HG03103 (cell line): ENCODE results near the gene SUMO2.
"Not testable (repeated sequence)": the region's sequence is repeated elsewhere in the genome, so short reads cannot be mapped to it uniquely, and the experiment has no call there.

Experiments
- ATAC-seq: cut with Tn5 transposase; IDR thresholded peaks from one replicate; pipeline ENCODE4 v1.9.1; 2021; ENCODE audit warnings: low read depth; ENCODE audit not compliant: unreplicated experiment

The SUMO2 gene

GRCh38 chr17:75151930-75152329 is 30.8 kb downstream of the SUMO2 start:
- no peak for ATAC-seq

DNA sequence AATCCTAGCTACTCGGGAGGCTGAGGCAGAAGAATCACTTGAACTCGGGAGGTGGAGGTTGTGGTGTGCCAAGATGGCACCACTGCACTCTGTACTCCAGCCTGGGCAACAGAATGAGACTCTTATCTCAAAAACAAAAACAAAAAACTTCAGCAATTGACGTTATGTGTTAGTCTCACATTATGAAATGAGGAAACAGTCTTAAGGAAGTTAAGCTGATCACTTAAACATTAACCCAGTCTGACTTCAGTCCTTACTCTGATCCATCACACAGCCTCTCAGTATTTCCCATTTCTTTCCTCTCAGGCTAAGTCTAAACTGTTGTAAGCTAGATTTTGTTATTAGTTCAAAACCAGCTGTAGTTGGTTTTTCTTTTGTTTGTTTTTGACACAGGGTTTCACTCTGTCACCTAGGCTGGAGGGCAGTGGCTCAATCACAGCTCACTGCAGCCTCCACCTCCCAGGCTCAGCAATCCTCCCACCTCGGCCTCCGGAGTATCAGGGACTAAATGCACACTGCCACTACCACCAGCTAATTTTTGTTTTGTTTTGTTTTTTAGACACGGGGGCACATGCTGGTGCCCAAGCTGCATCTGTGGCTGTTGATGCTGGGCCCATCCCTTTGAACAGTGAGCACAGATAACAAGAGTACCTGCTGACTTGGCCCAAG is 34.7 kb downstream of the SUMO2 start:
- no peak for ATAC-seq

DNA sequence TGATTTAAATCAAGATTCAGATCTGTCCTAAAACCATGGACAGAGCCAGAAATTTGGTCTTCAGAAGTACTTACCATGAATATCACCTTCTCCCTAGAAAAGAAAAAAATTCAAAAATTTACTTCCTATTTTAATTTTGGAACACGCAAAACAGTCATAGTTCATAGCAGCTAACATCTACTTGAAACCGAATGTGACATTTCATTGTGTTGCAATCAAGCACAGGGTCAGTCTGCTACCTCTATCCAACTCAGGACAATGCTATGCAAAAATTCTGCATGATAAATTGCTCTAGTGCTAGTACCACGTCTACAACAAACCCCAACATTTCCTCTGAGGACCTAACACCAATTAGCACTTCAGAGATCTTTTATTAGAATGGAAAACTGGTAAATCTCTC is 36.2 kb downstream of the SUMO2 start:
- no peak for ATAC-seq

- ATAC-seq = no peak
These were observed 37.8 kb downstream of the SUMO2 start for GRCh38 chr17:75144816-75145512.

- no peak for ATAC-seq
These were observed 40.4 kb downstream of the SUMO2 start for GRCh38 chr17:75142236-75142971.

GRCh38 chr17:75138519-75138918 is 44.2 kb downstream of the SUMO2 start:
- ATAC-seq = no peak

DNA sequence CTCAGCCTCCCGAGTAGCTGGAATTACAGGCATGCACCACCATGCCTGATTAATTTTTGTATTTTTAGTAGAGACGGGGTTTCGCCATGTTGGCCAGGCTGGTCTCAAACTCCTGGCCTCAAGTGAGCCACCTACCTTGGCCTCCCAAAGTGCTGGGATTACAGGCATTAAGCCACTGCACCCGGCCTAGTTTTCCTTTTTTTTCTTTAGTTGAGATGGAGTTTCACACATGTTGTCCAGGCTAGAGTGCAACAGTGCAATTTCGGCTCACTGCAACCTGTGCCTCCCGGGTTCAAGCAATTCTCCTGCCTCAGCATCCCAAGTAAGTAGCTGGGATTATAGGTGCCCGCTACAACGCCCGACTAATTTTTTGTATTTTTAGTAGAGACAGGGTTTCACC is 45.0 kb downstream of the SUMO2 start:
- not testable (repeated sequence) for ATAC-seq

- ATAC-seq = no peak
These were observed 46.8 kb downstream of the SUMO2 start for GRCh38 chr17:75135946-75136345.

GRCh38 chr17:75135452-75135851 is 47.3 kb downstream of the SUMO2 start:
- ATAC-seq = no peak

DNA sequence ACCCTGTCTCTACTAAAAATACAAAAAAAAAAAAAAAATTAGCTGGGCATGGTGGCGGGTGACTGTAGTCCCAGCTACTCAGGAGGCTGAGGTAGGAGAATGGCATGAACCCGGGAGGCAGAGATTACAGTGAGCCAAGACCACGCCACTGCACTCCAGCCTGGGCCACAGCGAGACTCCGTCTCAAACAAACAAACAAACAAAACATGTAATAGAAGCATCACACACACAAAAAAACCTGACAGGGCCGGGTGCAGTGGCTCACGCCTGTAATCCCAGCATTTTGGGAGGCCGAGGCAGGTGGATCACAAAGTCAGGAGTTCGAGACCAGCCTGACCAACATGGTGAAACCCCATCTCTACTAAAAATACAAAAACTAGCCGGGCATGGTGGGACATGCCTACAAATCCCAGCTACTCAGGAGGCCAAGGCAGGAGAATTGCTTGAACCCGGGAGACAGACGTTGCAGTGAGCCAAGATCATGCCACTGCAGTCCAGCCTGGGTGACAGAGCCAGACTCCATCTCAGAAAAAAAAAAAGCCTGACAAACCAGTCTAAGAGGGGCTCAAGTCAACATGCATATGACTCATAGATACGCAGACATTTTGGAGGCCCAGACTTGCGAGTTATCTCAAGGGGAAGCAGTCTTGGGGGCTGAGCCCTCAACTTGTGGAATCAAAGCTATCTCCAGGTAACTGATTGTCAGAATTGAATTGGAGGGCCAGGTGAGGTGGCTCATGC is 49.0 kb downstream of the SUMO2 start:
- not testable (repeated sequence) for ATAC-seq

- no peak for ATAC-seq
These were observed 49.8 kb downstream of the SUMO2 start for GRCh38 chr17:75133001-75133400.

DNA sequence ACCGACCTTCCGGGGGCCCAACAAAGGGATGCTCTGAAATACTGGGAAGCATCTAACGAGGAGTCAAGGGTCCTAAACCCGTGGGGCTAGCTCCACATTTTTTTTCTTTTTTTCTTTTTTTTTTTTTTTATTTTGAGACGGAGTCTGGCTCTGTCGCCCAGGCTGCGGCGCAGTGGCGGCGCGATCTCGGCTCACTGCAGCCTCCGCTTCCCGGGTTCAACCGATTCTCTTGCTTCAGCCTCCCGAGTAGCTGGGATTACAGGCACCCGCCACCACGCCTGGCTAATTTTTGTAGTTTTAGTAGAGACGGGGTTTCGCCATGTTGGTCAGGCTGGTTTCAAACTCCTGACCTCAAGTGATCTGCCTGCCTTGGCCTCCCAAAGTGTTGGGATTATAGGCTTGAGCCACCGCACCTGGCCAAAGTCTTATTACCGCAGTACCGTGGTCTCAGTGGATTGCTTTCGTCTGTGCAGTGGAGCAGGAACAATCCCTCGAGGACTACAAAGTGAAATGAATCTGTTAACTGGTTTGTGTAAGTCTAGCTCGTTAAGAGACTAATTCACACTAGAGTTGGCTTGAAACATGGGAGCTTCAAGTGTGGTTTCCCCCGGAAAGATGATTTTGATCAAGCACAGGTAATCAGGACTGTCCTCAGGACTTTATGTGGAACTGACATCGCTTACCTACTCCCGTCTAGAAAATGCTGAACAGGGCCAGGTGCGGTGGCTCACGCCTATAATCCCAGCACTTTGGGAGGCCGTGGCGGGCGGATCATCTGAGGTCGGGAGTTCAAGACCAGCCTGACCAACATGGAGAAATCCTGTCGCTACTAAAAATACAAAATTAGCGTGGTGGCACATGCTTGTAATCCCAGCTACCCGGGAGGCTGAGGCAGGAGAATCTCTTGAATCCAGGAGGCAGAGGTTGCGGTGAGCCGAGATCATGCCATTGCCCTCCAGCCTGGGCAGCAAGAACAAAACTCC is 50.5 kb downstream of the SUMO2 start:
- not testable (repeated sequence) for ATAC-seq

GRCh38 chr17:75131278-75132017 is 51.3 kb downstream of the SUMO2 start, which contains the start of gene NT5C:
NT5C (minus strand) TSS chr17:75131742; CDS start chr17:75131707, 35 bp downstream.
- peak; percentile 71 for ATAC-seq

DNA sequence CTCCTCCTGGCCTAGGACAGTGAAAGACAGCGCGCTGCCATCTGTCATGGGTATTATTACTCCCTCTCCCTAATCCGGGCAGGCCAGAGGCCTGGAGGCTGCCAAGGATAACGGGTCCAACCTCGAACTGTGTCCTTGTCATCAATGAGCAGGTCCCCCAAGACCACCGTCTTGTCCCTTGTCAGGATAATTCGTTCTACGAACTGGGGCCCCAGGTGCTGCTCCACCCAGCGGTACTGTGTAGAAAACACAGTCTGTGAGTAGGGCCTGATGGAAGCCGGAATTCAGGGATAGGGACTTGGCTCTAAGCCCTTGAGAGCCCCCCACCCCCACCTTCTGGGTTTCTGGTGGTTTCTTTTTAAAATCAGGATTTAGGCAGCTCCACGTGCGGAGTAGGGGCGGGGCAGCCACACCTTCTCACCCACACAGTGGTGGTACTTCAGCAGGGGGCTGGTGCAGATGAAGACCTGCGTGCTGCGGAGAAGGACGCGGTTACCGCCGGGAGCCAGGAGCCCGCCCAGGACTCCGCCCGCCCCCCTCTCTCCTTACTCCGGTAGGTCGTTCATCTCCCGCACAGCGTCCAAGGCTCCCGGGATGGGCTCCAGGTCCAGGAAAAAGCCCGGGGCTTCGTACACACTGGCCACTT is 52.0 kb downstream of the SUMO2 start:
- ATAC-seq = no peak

GRCh38 chr17:75130059-75130631 is 52.6 kb downstream of the SUMO2 start:
- ATAC-seq = no peak

- ATAC-seq = no peak
These were observed 53.2 kb downstream of the SUMO2 start for GRCh38 chr17:75129576-75129975.

DNA sequence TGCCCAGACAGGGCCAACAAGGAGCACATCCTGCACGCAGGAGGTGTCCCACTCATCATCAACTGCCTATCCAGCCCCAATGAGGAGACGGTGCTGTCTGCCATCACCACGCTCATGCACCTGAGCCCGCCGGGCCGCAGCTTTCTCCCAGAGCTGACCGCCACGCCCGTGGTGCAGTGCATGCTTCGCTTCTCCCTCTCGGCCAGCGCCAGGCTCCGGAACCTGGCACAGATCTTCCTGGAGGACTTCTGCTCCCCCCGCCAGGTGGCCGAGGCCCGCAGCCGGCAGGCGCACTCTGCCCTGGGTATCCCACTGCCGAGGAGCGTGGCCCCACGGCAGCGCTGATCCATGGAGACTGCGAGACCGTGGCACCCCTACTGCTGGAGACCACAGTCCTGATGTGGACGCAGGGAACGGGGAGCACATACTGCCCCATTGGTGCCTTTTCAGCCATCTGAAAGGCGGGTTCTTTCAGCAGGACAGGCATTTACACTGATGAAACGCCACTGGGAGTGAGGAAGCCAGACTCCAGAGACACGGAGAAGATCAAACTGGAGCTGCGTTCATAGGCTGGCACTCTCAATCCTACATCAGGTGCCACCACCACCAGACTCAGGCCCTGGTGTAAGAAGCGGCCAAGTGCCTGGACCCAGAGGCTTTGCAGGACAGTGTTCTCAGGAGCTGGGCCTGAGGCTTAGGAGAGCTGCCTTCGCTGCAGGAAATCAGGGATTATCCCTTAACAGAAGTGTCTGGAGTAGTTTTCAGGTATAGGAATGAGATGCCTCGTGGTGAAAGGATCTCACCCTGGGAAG is 53.9 kb downstream of the SUMO2 start:
- no peak for ATAC-seq
